Activated CD8-positive, alpha-beta memory T cell treated with anti-CD3 and anti-CD28 coated beads, Interleukin-2, amount 50 U/mL, for 1 hour (primary cell): Measurements from ENCODE around the gene TEX2.

Source experiments
- DNase-seq: peaks from one replicate; pipeline ENCODE4 v3.0.0-alpha.2; 2020; ENCODE audit errors: extremely low read depth

Gene TEX2

GRCh38 chr17:64269687-64270649 lies 6.9 kb upstream of the TEX2 start:
- DNase-seq: no peak

- DNase-seq: no peak
Observed at GRCh38 chr17:64264891-64265290, 1.8 kb upstream of the TEX2 start.

DNA sequence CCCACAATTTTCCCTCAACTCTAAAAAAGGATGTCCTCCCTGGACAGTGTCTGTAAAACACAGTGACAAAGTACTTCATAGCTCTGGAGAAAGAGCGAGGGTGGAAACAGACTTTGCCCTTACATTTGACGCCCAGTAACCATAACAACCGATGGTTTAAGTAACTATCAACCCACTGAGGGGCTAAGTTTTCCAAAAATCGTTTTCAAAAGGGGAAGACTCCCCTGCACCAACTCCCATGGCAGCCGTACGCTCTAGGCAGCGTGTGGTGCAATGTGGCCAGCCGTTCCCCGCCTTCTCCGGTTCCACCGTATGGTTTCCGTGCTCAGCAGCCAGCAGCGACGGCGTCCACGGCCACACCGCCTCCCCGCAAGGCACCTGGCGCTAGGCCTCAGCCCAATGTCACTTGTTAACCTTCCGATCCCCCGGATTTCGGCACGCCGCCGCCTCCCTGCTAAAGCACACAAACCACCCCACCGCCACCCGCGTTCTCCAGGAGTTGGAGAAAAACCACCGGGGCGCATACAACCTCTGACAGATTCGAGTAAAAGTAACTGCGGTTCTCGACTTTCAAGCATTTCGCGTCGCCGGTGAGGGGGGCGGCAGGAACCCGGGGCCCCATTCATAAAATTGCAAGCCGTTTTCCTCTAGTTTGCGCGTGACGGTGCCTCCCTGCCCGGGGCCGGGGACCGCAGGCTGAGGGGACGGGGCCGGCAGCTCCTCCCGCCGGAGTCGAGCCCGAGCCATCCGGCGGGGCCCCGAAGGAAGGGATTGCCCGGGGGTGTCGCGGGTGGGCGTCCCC lies 661 bp downstream of the TEX2 start:
- peak; percentile 33 for DNase-seq

GRCh38 chr17:64261417-64262145 lies 1.5 kb downstream of the TEX2 start:
- DNase-seq: no peak

- no peak for DNase-seq
Observed at GRCh38 chr17:64260886-64261285, 2.2 kb downstream of the TEX2 start.

DNA sequence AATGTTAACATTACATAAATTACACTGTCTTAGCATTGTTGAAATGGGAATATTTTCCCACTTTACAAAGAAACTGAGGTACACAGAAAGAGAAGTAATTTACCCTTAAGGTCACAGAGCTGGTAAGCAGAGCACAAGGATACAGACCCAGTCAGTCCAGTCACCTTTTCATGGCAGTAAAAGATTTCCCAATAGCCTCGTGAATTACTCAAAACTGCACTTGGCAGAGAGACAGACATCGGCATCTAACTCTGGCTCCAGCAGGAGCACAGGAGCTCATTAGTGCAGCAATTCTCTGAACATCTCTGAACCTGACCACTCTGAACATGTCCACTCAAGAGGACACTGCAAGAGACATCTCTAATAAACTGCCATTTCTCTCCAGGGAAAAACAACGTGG lies 3.1 kb downstream of the TEX2 start:
- DNase-seq: no peak

DNA sequence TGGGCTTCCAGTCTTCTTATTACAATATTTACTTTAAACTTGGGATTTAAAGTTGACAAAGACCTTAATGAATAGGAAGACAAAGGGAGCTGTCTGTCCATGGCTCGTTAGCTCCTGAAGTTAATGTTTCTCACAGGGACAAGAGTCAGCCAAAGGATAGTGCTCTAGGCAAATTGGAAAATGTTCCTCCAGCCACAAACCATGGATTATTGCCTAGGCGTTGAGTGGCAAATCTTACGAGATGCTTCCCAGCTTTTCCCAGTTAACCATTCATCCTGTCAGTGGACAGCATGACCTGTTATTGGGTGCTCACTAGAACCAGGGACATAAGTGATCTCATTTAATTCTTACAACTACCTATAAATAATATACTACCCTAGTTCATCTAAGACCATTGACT lies 3.6 kb downstream of the TEX2 start:
- no peak for DNase-seq

DNA sequence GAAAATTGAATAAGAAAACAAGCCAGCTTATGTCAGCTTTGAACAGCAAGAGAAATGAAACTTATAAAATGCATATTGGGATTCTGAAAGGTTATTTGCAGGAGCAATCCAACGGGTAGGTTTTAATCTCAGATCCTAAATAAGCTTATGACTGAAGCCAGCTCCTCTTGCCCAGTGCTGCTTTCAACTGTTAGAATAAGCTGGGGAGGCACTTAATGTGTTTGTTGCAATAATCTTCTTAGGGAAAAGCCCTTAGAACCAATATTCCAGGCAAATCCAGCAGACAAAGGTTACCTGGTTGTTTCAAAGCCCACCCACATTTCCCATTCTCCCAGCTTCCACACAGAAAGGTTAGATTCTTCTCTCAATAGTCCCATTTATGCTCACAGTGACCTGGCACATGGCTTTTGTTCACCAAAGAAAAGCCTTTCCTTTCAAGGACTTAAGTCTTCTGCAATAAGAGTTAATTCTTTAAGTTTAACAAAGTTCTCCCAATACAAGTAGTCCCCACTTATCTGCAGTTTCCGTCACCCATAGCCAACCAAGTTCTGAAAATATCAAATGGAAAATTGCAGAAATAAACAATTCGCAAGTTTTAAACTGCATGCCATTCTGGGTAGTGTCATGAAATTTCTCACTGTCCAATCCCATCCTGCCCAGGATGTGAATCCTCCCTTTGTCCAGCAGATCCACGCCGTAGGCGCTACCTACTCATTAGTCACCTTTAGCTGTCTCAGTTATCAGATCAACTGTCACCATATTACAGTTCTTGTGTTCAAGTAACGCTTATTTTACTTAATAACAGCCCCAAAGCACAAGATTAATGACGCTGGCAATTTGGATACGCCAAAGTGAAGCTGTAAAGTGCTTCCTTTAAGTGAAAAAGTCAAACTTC lies 5.9 kb downstream of the TEX2 start:
- DNase-seq: no peak

DNA sequence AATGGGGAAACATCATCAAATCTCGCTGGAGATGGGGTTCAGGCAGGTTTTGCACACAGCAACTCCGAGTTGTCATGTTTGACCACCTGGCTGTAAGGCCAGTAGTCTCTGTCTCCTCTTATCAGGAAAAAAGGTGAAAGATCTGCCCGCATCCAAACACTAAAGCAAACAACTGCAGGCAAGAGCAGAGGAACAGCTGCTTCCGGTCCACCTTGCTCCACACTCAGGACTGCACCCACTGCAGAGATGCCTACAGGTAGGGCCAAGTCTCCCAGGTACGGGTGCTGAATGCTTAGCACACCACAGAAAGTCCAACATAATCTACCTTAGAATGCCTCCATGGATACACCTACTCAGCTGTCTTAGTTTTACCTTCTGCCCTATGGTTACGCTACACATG lies 7.3 kb downstream of the TEX2 start:
- DNase-seq: no peak

DNA sequence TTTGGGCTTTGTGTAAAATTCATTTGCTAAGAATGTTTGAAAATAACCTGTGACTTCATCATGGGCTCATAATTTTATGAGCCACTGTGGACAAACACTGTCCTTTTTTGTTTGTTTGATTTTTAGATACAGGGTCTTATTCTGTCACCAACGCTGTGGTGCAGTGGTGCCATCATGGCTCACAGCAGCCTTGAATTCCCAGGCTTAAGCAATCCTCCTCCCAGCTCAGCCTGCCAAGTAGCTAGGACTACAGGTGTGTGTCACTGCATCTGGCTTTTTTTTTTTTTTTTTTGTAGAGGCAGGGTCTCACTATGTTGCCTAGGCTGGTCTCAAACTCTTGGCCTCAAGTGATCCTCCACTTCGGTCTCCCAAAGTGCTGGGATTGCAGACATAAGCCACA lies 8.3 kb downstream of the TEX2 start:
- DNase-seq: no peak

GRCh38 chr17:64253470-64253869 lies 9.6 kb downstream of the TEX2 start:
- no peak for DNase-seq

DNA sequence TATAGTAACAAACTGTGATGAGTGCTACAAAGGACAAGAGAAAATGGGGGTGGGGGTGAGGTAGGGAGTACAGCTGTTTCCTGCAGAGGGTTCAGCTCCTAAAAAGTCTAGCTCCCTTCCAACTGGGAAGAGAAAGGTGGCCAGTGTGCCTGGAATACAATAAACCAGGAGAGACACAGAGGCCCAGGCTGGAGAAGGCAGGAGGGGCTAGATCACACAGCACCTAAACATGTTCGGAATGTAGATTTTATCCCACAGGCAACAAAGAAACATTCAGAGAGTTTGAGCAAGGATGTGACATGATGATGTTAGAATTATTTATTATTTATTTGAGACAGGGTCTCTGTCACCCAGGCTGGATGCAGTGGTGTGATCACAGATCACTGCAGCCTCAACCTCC lies 10.2 kb downstream of the TEX2 start:
- no peak for DNase-seq

DNA sequence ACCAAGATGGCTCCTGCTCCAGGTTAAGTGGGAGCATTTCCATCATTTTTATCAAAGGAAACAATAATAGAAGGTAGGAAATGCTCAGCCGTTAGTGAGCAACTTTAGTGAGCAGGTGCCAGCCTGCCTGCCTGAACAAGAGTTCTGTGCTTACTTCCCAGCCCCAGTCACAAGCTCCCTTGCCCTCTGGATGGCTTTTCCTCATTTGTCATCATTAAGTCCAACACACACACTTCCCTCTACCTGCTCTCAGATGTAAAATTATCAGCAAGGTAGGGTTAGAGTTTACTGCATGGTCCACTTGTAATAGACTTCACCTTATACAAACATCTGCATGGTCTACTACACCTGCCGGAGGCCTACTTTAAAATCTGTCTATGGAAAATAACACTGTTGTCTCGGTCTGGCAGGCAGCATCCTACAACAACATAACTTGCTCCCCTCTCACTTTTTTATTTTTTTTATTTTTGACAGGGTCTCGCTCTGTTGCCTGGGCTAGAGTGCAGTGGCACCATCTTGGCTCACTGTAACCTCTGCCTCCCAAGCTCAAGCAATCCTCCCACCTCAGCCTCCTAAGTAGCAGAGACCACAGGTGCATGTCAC lies 12.7 kb downstream of the TEX2 start:
- no peak for DNase-seq

DNA sequence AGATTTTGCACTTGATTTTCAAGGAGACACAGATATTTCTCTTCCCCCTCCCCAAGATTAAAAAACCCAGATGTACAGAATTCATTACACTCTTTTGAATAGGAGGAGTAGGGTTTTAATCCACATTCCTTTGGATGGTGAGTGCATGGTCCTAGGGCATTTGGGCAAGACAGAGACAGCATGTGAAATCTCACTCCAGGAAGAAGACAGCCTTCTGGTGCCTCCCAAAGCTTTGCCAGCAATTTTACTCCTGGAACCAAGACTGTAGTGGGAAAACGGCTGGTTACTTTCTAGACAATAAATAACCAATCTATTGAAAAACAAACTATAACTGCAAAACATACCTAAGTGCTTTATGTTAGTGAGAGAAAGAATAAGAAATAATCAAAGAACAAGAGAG lies 15.2 kb downstream of the TEX2 start:
- no peak for DNase-seq

DNA sequence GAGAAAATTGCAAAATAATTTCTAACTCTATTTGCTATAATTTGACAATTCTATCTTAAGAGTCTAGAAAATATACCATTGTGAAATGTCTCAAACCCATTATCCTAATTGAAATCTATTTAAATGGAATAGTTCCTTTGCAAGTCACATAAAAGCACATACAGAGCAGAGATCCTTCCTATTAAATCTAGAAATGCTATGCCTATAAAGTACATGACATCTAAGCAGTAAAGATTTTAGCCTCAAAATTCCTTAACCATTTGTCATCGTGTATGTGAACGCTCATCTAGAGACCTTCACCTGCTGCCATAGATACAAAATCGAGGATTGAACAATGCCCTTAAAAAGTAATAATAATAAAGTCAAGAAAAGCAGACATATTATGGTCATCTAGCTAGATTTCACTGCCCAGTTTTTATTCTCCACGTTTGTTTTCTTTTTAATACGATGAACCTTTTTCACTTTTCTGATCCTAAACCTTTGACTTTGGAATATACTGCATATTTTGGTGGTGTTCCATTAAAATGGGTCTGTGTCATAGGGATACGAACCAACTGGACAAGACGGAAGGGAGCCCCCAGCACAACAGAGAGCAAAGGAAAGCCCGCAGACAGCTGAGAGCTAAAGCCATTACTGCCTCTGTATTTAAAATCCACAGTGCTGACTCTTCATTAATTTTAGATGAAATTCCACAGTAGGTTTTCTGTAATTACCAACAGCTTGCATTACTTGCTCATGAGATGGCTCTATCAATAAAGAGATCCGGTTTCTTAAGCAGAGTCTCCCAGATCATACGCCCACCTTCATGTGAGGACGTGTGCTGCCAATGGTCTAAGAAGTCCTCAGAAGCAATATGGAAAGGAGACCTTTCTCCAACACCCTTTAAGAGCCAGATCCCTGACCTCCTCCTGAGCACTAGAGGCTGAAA lies 17.6 kb downstream of the TEX2 start:
- DNase-seq: no peak

- DNase-seq: no peak
Observed at GRCh38 chr17:64244165-64244564, 18.9 kb downstream of the TEX2 start.

DNA sequence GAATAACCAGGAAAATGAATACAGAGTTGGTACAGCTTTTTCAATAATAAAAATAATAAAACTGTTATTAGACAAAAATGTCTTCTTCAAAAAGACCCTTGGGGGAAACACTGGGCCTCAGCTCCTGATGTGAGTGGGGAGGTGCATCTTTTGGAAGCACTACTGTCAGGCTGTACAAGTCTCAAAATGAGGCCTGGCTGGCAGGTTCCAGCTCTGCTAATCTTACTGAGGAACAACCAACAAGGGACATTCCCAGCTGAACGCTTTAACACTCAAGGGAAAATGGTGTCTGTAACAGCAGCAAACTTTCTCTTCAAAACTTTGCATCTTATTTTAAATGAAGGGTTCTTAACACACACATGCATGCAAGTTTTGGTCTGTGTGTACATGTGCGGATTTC lies 19.7 kb downstream of the TEX2 start:
- no peak for DNase-seq

GRCh38 chr17:64242633-64243032 lies 20.4 kb downstream of the TEX2 start:
- DNase-seq: no peak

DNA sequence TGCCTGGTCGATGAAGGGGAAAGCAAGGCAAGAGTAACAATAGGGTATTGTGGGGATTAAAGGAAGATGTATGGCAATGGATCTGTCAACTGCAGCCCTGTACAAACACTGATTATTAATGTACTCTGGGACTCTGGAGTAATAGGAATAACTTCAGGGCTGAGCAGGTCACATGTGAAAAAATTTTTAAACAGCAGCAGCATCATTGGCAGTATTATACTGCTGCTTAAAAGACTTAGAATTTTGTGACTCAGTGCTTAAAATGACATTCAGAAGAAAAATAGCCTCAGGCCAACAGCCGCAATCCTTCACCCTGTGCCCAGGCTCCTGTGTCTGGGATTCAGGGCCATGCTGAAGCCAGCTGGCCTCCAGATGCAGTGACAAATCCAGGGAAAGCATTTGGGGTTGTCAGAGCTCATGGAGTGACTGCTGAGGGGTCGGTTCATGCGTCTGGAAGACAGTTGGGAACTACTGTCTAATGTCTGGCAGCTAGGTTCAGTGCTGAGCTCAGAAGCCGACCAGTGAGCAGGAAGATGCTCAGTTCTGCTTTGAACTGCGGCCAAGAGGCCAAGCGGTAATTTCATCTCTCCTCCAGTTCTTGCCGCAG lies 22.2 kb downstream of the TEX2 start:
- no peak for DNase-seq
